ENCODE data around the gene ABHD2.
A peak's percentile ranks its signal among the peaks of the same experiment; 100 is the strongest.

Gene ABHD2

DNA sequence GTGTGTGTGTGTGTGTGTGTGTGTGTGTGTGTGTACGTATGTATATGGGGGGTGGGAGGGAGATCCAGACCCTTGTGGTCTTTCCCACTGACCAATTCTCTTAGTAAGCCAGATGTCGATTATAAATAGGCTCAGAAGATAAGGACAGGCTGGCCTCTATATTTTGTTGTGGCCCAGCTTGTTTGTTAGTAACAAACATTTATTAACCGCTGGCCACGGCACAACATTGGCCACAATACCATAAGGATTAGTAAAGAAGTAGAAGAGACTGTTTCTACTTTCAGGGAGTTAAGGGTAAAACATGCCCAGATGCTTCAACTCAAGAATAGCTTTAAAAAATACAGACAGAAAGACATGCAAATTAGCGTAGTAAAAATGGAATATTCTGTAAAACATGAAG, 58.1 kb downstream of the ABHD2 start:
- Mint-ChIP-seq H3K4me1 (peaks cover 71% of the 10 kb centered on the region), H3K27ac (peak overlapping the region; percentile 79 to 98 (median 81))

DNA sequence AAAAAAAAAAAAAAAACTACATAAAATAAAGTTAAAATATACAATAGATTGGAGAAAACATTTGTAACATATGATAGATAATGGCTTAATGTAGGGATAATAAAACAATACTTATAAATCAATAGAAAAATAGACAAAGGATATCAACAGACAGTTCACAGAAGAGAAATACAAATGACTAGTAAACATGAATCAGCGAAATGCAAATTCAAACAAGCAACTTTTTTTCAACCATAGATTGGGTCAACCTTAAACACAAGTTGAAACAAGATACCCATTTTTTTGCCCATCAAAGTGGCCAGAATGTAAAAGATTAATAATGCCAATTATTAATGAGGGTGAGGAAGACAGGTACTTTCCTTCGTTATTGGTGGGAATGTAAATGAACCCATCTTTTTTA, 59.9 kb downstream of the ABHD2 start:
- Mint-ChIP-seq H3K9me3 (no peaks in the 10 kb centered on the region), H3K27me3 (ENCODE audit: low read depth) (no peaks in the 10 kb centered on the region), H3K27ac (peak overlapping the region in 1 of 3 experiments; percentile 49), H3K4me3 (no peak overlapping the region), H3K4me1 (peaks cover 64% of the 10 kb centered on the region), H3K36me3 (ENCODE audit: low read depth) (peaks cover 12% of the 10 kb centered on the region)
- TF ChIP-seq, protein P1, sequence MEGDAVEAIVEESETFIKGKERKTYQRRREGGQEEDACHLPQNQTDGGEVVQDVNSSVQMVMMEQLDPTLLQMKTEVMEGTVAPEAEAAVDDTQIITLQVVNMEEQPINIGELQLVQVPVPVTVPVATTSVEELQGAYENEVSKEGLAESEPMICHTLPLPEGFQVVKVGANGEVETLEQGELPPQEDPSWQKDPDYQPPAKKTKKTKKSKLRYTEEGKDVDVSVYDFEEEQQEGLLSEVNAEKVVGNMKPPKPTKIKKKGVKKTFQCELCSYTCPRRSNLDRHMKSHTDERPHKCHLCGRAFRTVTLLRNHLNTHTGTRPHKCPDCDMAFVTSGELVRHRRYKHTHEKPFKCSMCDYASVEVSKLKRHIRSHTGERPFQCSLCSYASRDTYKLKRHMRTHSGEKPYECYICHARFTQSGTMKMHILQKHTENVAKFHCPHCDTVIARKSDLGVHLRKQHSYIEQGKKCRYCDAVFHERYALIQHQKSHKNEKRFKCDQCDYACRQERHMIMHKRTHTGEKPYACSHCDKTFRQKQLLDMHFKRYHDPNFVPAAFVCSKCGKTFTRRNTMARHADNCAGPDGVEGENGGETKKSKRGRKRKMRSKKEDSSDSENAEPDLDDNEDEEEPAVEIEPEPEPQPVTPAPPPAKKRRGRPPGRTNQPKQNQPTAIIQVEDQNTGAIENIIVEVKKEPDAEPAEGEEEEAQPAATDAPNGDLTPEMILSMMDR (IDR thresholded peaks at IDR 0.05; ENCODE audit: unreplicated experiment in 3 of 3): no peak

More for the DNA sequence above, 58.1 kb downstream of the ABHD2 start:
- peaks cover 5% of the 10 kb centered on the region for H3K36me3 Mint-ChIP-seq (ENCODE audit: low read depth)
- H3K9me3 Mint-ChIP-seq: no peaks in the 10 kb centered on the region
- H3K4me3 Mint-ChIP-seq: no peak overlapping the region
- H3K27me3 Mint-ChIP-seq (ENCODE audit: low read depth): no peaks in the 10 kb centered on the region
- TF ChIP-seq, protein P1 (IDR thresholded peaks at IDR 0.05; ENCODE audit: unreplicated experiment in 3 of 3): no peak

DNA sequence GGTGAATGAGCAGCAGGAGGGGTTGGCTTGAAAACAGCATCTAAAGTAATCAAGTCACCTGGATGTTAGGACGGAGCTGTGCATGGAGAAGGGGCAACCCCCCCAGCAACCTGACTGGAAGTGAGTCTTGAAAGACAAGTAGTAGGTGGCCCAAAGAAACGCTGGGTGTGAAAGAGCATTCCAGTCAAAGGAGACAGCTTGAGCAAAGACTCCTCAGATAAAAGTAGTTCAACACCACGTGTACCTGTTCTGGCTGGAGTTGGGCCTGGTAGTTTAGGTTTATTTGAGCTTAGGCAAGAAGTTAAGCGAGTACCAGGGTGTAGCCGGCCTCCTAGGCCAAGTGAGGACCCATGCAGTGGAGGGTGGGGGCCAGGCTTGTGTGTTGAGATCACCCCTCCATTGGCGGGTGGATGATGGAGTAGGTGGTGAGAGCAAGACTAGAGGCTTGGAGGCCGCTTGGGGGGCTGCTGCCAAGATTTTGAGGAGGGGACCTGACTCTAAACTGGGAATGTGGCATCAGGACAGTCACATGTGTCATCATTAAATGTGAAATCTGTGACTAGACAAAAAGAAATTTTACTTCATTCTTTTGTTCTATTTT, 61.3 kb downstream of the ABHD2 start:
- TF ChIP-seq, protein P1 (IDR thresholded peaks at IDR 0.05; ENCODE audit: unreplicated experiment in 3 of 3): no peak
- Mint-ChIP-seq H3K27me3 (ENCODE audit: low read depth) (no peaks in the 10 kb centered on the region), H3K36me3 (ENCODE audit: low read depth) (peaks cover 15% of the 10 kb centered on the region), H3K4me1 (peaks cover 58% of the 10 kb centered on the region), H3K4me3 (no peak overlapping the region), H3K27ac (peak overlapping the region; percentile 78 to 98 (median 81)), H3K9me3 (no peaks in the 10 kb centered on the region)

DNA sequence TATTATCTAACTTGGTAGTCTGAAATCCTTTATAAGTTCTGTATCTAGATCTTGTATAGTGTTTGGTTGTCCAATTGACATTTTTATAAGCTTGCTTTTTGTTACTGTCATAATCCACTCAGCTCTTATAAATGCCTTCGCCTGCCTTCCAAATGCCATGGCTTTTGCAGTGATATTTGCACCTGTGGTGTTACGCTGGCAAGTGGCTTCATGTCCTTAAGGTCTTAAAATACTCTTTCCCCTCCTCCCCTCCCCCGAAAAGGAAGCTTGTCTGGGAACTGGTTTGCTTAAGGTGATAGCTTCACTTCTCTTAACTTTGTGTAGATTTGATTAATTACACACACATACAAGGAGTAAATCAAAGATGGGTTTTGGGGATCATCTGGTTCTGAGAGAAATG, 62.0 kb downstream of the ABHD2 start:
- H3K4me1 Mint-ChIP-seq: peaks cover 56% of the 10 kb centered on the region
- peaks cover 19% of the 10 kb centered on the region for H3K36me3 Mint-ChIP-seq (ENCODE audit: low read depth)
- peak overlapping the region; percentile 91 to 99 (median 98) for H3K27ac Mint-ChIP-seq
- no peaks in the 10 kb centered on the region for H3K27me3 Mint-ChIP-seq (ENCODE audit: low read depth)
- no peaks in the 10 kb centered on the region for H3K9me3 Mint-ChIP-seq
- H3K4me3 Mint-ChIP-seq: peak overlapping the region in 1 of 3 experiments; percentile 6
- TF ChIP-seq, protein P1 (IDR thresholded peaks at IDR 0.05; ENCODE audit: unreplicated experiment in 3 of 3): no peak

DNA sequence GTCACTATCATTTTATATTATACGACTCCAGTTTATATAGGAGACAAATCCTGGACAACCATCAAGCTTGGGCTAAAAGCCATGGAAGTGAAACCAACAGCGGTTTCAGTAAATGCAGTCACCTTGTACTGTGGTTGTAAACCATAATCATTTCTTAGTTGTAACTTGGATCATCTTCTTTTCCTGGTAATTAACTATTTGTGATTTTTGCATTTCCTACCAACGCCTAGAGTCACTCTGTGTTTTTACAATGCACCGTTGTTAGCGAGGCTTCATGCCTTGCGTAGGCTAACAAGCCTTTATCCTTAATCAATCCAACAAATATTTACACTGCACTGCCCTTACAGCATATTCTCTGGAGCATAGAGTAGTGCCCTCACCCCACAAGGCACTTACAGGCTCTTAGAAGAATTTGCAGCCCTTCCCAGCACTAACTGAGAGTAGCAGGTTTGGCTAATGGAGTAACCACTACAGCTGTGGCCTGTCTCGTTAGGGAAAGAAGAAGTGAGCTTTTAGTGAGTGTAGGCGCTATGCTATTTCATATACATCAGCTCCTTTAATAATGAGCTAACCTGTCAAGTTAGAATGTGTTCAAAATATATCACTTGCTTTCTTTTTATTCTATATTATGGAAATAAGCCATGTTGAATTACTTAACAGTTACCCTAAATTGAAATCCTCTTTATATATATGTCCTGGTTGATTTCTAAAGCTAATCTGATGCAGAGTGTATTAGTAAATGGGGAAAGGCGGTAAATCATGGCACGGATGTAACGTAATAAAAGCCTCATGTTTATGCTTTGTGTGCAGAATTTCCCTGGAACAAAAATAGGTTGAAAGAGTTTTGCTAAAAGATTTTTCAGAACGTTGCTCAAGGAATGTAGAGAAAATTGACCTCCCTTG, 62.8 kb downstream of the ABHD2 start:
- H3K27ac Mint-ChIP-seq: peak overlapping the region; percentile 91 to 99 (median 98)
- H3K36me3 Mint-ChIP-seq (ENCODE audit: low read depth): peaks cover 24% of the 10 kb centered on the region
- peak overlapping the region in 2 of 3 experiments; percentile 9 to 47 for H3K4me3 Mint-ChIP-seq
- TF ChIP-seq, protein P1 (IDR thresholded peaks at IDR 0.05; ENCODE audit: unreplicated experiment in 3 of 3): no peak
- H3K9me3 Mint-ChIP-seq: no peaks in the 10 kb centered on the region
- peaks cover 52% of the 10 kb centered on the region for H3K4me1 Mint-ChIP-seq
- H3K27me3 Mint-ChIP-seq (ENCODE audit: low read depth): no peaks in the 10 kb centered on the region
